IMR-90 (cell line): ENCODE measurements around the gene HSD17B14.

Source experiments
- CEBPB ChIP-seq: IDR thresholded peaks from 2 replicates; pipeline ENCODE4 v1.6.1; 2012; ENCODE audit warnings: low read depth, low read length, improper control_type of control experiment
- CTCF ChIP-seq: conservative IDR thresholded peaks from 2 replicates; pipeline ENCODE4 v1.5.1; 2012; ENCODE audit warnings: mild to moderate bottlenecking, low read depth, low read length, improper control_type of control experiment
- ELK1 ChIP-seq: fragments of 150-350 bp; IDR thresholded peaks from 2 replicates; pipeline ENCODE4 v1.6.1; 2016; ENCODE audit warnings: low read depth, mild to moderate bottlenecking, low read length, moderate library complexity, borderline replicate concordance
- FOS ChIP-seq: fragments of 150-350 bp; IDR thresholded peaks from 2 replicates; pipeline ENCODE4 v1.6.1; 2016; ENCODE audit warnings: low read depth, low read length
- MAFK ChIP-seq: IDR thresholded peaks from 2 replicates; pipeline ENCODE4 v1.6.1; 2012; ENCODE audit warnings: low read depth, low read length, improper control_type of control experiment
- MAZ ChIP-seq: IDR thresholded peaks from 2 replicates; pipeline ENCODE4 v1.6.1; 2012; ENCODE audit warnings: low read depth, mild to moderate bottlenecking, low read length, improper control_type of control experiment, moderate library complexity, borderline replicate concordance
- MXI1 ChIP-seq: IDR thresholded peaks from 2 replicates; pipeline ENCODE4 v1.6.1; 2012; ENCODE audit warnings: low read depth, mild to moderate bottlenecking, low read length, moderate library complexity, borderline replicate concordance
- NFE2L2 ChIP-seq: fragments of 150-350 bp; IDR thresholded peaks from 2 replicates; pipeline ENCODE4 v1.6.1; 2016; ENCODE audit warnings: low read depth, mild to moderate bottlenecking, low read length
- POLR2A ChIP-seq: IDR thresholded peaks from 2 replicates; pipeline ENCODE4 v1.6.1; 2012; ENCODE audit warnings: mild to moderate bottlenecking, low read depth, low read length
- RAD21 ChIP-seq: IDR thresholded peaks from 2 replicates; pipeline ENCODE4 v1.6.1; 2012; ENCODE audit warnings: low read length, improper control_type of control experiment
- RCOR1 ChIP-seq: IDR thresholded peaks from 2 replicates; pipeline ENCODE4 v1.6.1; 2012; ENCODE audit warnings: mild to moderate bottlenecking, low read length, improper control_type of control experiment; ENCODE audit not compliant: insufficient replicate concordance
- SMC3 ChIP-seq: fragments of 150-350 bp; IDR thresholded peaks from 2 replicates; pipeline ENCODE4 v1.6.1; 2016; ENCODE audit warnings: low read depth, mild to moderate bottlenecking, antibody characterized with exemption, low read length, moderate library complexity
- USF2 ChIP-seq: fragments of 150-350 bp; IDR thresholded peaks from 2 replicates; pipeline ENCODE4 v1.6.1; 2017; ENCODE audit warnings: mild to moderate bottlenecking, antibody characterized with exemption, low read length, low read depth

- no peak for TF ChIP-seq POLR2A
- TF ChIP-seq CTCF, result no peak
- TF ChIP-seq NFE2L2, result no peak
- TF ChIP-seq ELK1, result no peak
- TF ChIP-seq MAZ, result no peak
- no peak for TF ChIP-seq MAFK
- TF ChIP-seq RCOR1, result no peak
- TF ChIP-seq MXI1, result no peak
- no peak for TF ChIP-seq FOS
- TF ChIP-seq RAD21, result no peak
- TF ChIP-seq SMC3, result no peak
- TF ChIP-seq USF2, result no peak
- no peak for TF ChIP-seq CEBPB
Observed at GRCh38 chr19:48804496-48804895, 31.8 kb downstream of the HSD17B14 start.
